Measurements from ENCODE around the gene MAN2A2. TPM values are rescaled to one million over a fixed set of nuclear protein-coding genes. Genes with fewer than 3 reads are reported as not detected.
"Not testable (repeated sequence)": the region's sequence is repeated elsewhere in the genome, so short reads cannot be mapped to it uniquely, and the experiment has no call there.

MAN2A2 gene
- polyA plus RNA-seq, 1 experiment: 14.3 TPM

DNA sequence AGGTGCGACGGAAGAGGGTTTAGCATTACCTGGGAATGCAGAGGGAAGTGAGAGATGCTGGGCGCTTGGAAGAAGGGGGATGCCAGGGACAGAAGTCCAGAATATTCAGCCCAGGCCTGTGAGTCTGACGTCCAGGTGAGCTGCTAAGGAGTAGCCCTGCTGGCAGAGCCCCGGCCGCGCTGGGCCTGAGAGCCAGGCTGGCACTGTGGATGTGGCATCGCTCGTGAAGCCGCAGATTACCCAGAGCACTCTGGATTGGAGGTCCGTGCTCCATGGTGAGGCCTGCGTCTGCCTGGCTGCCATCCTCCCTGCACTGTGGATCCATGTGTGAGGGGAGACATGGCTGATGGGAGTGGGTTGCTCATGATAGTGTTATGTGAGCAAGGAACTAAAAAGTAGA lies 14.5 kb downstream of the MAN2A2 start:
- Histone ChIP-seq H3K9me3 (ENCODE audit: control insufficient read depth, insufficient read depth, low read length) (no peaks in the 10 kb centered on the region), H3K27ac (ENCODE audit: low read depth, low read length) (no peak overlapping the region), H3K4me3 (ENCODE audit: low read depth, low read length) (no peak overlapping the region), H3K27me3 (ENCODE audit: control insufficient read depth, insufficient read depth, low read length) (no peaks in the 10 kb centered on the region)
- POLR2A ChIA-PET: interaction anchor here (1.6 kb wide), 1 partner anchor 17 kb away, joined by 3 read pairs; the partner anchor contains the start of gene UNC45A
- CTCF ChIA-PET: interaction anchor here (3.0 kb wide), 1 partner anchor 15 kb away, joined by 22 read pairs; the partner anchor contains the start of gene HDDC3
- TF ChIP-seq, protein P1, sequence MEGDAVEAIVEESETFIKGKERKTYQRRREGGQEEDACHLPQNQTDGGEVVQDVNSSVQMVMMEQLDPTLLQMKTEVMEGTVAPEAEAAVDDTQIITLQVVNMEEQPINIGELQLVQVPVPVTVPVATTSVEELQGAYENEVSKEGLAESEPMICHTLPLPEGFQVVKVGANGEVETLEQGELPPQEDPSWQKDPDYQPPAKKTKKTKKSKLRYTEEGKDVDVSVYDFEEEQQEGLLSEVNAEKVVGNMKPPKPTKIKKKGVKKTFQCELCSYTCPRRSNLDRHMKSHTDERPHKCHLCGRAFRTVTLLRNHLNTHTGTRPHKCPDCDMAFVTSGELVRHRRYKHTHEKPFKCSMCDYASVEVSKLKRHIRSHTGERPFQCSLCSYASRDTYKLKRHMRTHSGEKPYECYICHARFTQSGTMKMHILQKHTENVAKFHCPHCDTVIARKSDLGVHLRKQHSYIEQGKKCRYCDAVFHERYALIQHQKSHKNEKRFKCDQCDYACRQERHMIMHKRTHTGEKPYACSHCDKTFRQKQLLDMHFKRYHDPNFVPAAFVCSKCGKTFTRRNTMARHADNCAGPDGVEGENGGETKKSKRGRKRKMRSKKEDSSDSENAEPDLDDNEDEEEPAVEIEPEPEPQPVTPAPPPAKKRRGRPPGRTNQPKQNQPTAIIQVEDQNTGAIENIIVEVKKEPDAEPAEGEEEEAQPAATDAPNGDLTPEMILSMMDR (IDR thresholded peaks at IDR 0.05; ENCODE audit: low read depth, low read length): no peak
- DNase-seq (ENCODE audit: low read depth, low spot score): no peak

DNA sequence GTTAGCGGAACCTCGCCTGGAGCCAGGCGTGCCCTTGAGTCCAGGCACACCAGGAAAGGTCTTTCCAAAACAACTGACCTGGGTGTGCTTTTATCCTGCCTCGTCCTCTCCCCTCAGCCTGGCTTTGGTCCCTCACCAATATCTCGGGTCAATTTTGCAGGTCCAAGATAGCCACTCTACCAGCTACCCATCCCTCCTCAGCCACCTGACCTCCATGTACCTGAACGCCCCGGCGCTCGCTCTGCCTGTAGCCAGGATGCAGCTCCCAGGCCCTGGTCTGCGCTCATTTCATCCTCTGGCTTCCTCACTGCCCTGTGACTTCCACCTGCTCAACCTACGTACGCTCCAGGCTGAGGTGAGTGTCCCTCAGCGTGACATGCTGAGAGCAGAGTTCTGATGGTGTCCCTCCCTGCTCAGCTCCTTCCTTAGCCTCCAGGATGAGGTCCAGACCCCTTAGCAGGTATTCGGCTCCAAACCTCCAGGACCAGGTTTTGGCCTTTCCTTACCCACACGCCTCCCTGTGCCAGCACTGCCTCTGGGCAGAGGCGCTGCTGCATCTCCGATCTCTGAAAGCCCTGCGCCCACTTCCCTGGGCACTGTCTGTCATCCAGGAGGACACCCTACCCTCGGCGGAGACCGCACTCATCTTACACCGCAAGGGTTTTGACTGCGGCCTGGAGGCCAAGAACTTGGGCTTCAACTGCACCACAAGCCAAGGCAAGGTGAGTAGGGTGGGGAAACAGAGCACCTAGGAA lies 15.1 kb downstream of the MAN2A2 start:
- DNase-seq (ENCODE audit: low read depth, low spot score): no peak
- H3K4me3 ChIP-seq (ENCODE audit: low read depth, low read length): no peak overlapping the region
- H3K9me3 ChIP-seq (ENCODE audit: control insufficient read depth, insufficient read depth, low read length): no peaks in the 10 kb centered on the region
- H3K27me3 ChIP-seq (ENCODE audit: control insufficient read depth, insufficient read depth, low read length): no peaks in the 10 kb centered on the region
- ChIA-PET CTCF (interaction anchor here (3.0 kb wide), 1 partner anchor 14 kb away, joined by 22 read pairs; the partner anchor contains the start of gene HDDC3), POLR2A (interaction anchor here (1.6 kb wide), 1 partner anchor 17 kb away, joined by 3 read pairs; the partner anchor contains the start of gene UNC45A)
- TF ChIP-seq, protein P1 (IDR thresholded peaks at IDR 0.05; ENCODE audit: low read depth, low read length): no peak
- H3K27ac ChIP-seq (ENCODE audit: low read depth, low read length): no peak overlapping the region

DNA sequence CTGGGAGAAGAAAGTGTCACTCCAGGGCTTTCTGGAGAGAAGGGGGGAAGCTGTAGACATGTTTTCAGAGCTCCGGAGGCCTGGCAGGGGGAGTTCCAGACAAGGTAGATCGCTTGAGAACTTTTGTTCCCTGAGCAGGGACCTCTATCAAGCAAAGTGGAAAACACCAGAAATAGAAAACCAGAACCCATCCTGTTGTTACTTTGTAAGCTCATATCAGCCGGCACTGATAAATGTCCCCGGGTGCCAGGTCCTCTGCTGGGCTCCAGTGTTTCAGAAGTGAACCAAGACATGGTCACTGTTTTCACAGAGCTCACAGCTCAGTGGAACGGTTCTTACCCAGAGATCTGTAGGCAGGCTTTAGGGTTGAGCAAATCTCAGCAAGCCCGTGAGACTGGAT lies 15.7 kb downstream of the MAN2A2 start:
- ChIA-PET CTCF (interaction anchor here (3.0 kb wide), 1 partner anchor 14 kb away, joined by 22 read pairs; the partner anchor contains the start of gene HDDC3), POLR2A (no interaction called here)
- TF ChIP-seq, protein P1 (IDR thresholded peaks at IDR 0.05; ENCODE audit: low read depth, low read length): no peak
- H3K9me3 ChIP-seq (ENCODE audit: control insufficient read depth, insufficient read depth, low read length): no peaks in the 10 kb centered on the region
- H3K4me3 ChIP-seq (ENCODE audit: low read depth, low read length): no peak overlapping the region
- DNase-seq (ENCODE audit: low read depth, low spot score): no peak
- H3K27ac ChIP-seq (ENCODE audit: low read depth, low read length): no peak overlapping the region
- no peaks in the 10 kb centered on the region for H3K27me3 ChIP-seq (ENCODE audit: control insufficient read depth, insufficient read depth, low read length)

DNA sequence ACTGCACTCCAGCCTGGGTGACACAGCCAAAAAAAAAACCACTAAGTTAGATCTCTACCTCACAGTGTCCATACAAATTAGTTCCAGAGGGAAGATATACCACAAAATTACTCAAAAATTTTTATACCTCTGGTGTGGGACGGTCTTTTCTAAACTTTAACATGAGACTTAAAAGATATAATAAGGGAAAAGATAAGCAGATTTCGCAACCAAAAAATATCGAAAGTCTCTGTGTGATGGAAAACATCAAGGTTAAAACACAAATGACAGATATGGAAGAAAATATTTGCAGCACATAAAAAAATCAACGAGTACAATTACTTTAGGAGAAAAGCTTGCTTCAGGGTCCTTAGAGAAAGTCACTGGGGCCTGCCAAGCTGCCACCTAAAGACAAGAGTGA lies 18.8 kb downstream of the MAN2A2 start:
- TF ChIP-seq, protein P1 (IDR thresholded peaks at IDR 0.05; ENCODE audit: low read depth, low read length): no peak
- Histone ChIP-seq H3K27me3 (ENCODE audit: control insufficient read depth, insufficient read depth, low read length) (no peaks in the 10 kb centered on the region), H3K4me3 (ENCODE audit: low read depth, low read length) (no peak overlapping the region), H3K27ac (ENCODE audit: low read depth, low read length) (no peak overlapping the region), H3K9me3 (ENCODE audit: control insufficient read depth, insufficient read depth, low read length) (no peaks in the 10 kb centered on the region)
- CTCF ChIA-PET: interaction anchor here (0.7 to 4.8 kb wide), 2 partner anchors 12 to 35 kb away, joined by 4 to 34 read pairs; partner anchors contain the start of genes HDDC3 and UNC45A
- no peak for DNase-seq (ENCODE audit: low read depth, low spot score)
- POLR2A ChIA-PET: interaction anchor here (1.3 kb wide), 1 partner anchor 9 kb away, joined by 3 read pairs; no protein-coding TSS in a partner anchor

DNA sequence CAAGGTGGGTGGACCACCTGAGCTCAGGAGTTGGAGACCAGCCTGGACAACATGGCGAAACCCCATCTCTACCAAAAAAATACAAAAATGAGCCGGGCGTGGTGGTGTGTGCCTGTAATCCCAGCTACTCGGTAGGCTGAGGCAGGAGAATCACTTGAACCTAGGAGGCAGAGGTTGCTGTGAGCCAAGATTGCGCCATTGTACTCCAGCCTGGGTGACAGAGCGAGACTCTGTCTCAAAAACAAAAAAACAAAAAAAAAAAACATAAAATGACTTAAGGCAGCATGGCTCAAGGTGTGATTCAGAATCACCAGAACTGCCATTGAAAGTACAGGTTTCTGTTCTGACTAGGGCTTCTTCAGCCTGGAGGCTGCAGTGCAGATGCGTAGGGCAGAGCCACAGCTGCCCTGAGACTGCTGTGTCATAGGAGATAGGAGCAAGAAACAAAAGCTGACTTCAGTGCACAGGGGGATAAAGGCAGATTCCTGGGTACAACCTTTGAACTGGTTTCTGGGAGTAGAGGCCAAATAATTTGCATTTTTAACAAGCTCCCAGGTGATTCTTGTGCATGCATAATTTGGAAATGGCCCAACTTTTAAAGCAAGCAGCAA lies 19.7 kb downstream of the MAN2A2 start:
- not testable (repeated sequence) for H3K9me3 ChIP-seq (ENCODE audit: control insufficient read depth, insufficient read depth, low read length); H3K27me3 ChIP-seq (ENCODE audit: control insufficient read depth, insufficient read depth, low read length); H3K27ac ChIP-seq (ENCODE audit: low read depth, low read length); DNase-seq (ENCODE audit: low read depth, low spot score); H3K4me3 ChIP-seq (ENCODE audit: low read depth, low read length)
- POLR2A ChIA-PET: interaction anchor here (0.9 kb wide), 1 partner anchor 10 kb away, joined by 3 read pairs; the partner anchor contains the start of gene HDDC3
- CTCF ChIA-PET: interaction anchor here (0.6 to 4.8 kb wide), 2 partner anchors 11 to 712 kb away, joined by 3 to 34 read pairs; partner anchors contain the start of genes HDDC3 and UNC45A
